ENCODE data around the gene ZNF391.

ZNF391 gene

GRCh38 chr6:27442932-27443331, 54.4 kb downstream of the ZNF391 start:
- Mint-ChIP-seq H3K36me3 (ENCODE audit: low read depth) (peaks cover 19% of the 10 kb centered on the region), H3K27me3 (no peaks in the 10 kb centered on the region), H3K4me3 (no peak overlapping the region), H3K27ac (no peak overlapping the region), H3K9me3 (peaks cover 22% of the 10 kb centered on the region), H3K4me1 (ENCODE audit: low read depth) (no peaks in the 10 kb centered on the region)

GRCh38 chr6:27448456-27448855, 59.9 kb downstream of the ZNF391 start:
- Mint-ChIP-seq H3K27me3 (no peaks in the 10 kb centered on the region), H3K27ac (no peak overlapping the region), H3K36me3 (ENCODE audit: low read depth) (peaks cover 63% of the 10 kb centered on the region), H3K4me3 (no peak overlapping the region), H3K4me1 (ENCODE audit: low read depth) (no peaks in the 10 kb centered on the region), H3K9me3 (peaks cover 44% of the 10 kb centered on the region)

GRCh38 chr6:27451660-27452390, 63.3 kb downstream of the ZNF391 start:
- Mint-ChIP-seq H3K4me1 (ENCODE audit: low read depth) (no peaks in the 10 kb centered on the region), H3K27ac (no peak overlapping the region), H3K36me3 (ENCODE audit: low read depth) (peaks cover 92% of the 10 kb centered on the region), H3K27me3 (no peaks in the 10 kb centered on the region), H3K4me3 (no peak overlapping the region), H3K9me3 (peaks cover 75% of the 10 kb centered on the region)

- Mint-ChIP-seq H3K27me3 (no peaks in the 10 kb centered on the region), H3K4me3 (no peak overlapping the region), H3K9me3 (peaks cover 81% of the 10 kb centered on the region), H3K36me3 (ENCODE audit: low read depth) (peaks cover 95% of the 10 kb centered on the region), H3K27ac (no peak overlapping the region), H3K4me1 (ENCODE audit: low read depth) (no peaks in the 10 kb centered on the region)
Observed at GRCh38 chr6:27452496-27452897, 63.9 kb downstream of the ZNF391 start.
